H1 (cell line): Measurements from ENCODE around the gene HSPA2. TPM values are rescaled to one million over a fixed set of nuclear protein-coding genes. Genes with fewer than 3 reads are reported as not detected.

ENCODE experiments used
- CTCF ChIA-PET: fragments of 300-600 bp; sonication (Branson Sonifier 250); formaldehyde crosslinking; loops from one replicate; lab custom pipeline; 2021; ENCODE audit not compliant: partially characterized antibody; lab: Charles Lee
- POLR2A ChIA-PET: fragments of 300-600 bp; sonication (Branson Sonifier 250); formaldehyde crosslinking; loops from one replicate; lab custom pipeline; 2021; ENCODE audit warnings: inconsistent platforms; ENCODE audit not compliant: partially characterized antibody; lab: Charles Lee
- DNase-seq, 2 experiments: peaks; one replicate each; pipeline versions ENCODE4 v3.0.0 to v3.0.0-alpha.2; 2010 to 2022; ENCODE audit warnings: low spot score in 2 of 2, low read depth in 1 of 2, mixed read lengths in 1 of 2
- FAIRE-seq: peaks from 2 replicates; lab custom pipeline; 2011; peaks lifted over from hg19 to GRCh38; lab: Jason Lieb, UNC
- H2AFZ ChIP-seq: 2 replicates; pipeline ENCODE4 v1.8.1; 2012; ENCODE audit warnings: low read length, inconsistent platforms
- H2AK5ac ChIP-seq: 2 replicates; pipeline ENCODE4 v1.6.1; 2013; ENCODE audit warnings: low read depth, low read length
- H2BK120ac ChIP-seq: replicated peaks from 2 replicates; pipeline ENCODE3; 2013; ENCODE audit warnings: low read depth, low read length, inconsistent platforms
- H2BK12ac ChIP-seq: 2 replicates; pipeline ENCODE4 v1.6.1; 2013; ENCODE audit warnings: low read depth, low read length
- H2BK15ac ChIP-seq: 2 replicates; pipeline ENCODE4 v1.6.1; 2013; ENCODE audit warnings: low read length
- H2BK20ac ChIP-seq: 2 replicates; pipeline ENCODE4 v1.6.1; 2013; ENCODE audit warnings: low read length
- H2BK5ac ChIP-seq: 2 replicates; pipeline ENCODE4 v1.6.1; 2013; ENCODE audit warnings: low read depth, low read length
- H3K14ac ChIP-seq: 2 replicates; pipeline ENCODE4 v1.6.1; 2013; ENCODE audit warnings: inconsistent platforms; ENCODE audit not compliant: insufficient read length
- H3K18ac ChIP-seq: 2 replicates; pipeline ENCODE4 v1.6.1; 2013; ENCODE audit warnings: low read length; ENCODE audit errors: extremely low read depth
- H3K23ac ChIP-seq: 2 replicates; pipeline ENCODE4 v1.6.1; 2013; ENCODE audit warnings: inconsistent platforms; ENCODE audit not compliant: insufficient read length
- H3K23me2 ChIP-seq: 2 replicates; pipeline ENCODE4 v1.6.1; 2013; ENCODE audit warnings: low read depth, low read length
- H3K27ac ChIP-seq: 2 replicates; pipeline ENCODE4 v1.6.1; 2011; ENCODE audit warnings: low read depth, low read length, inconsistent platforms
- H3K27me3 ChIP-seq, 4 experiments: replicated peaks in 1 of 4; 1 replicate in 1 of 4; 2 replicates in 3 of 4; pipeline versions ENCODE4 v1.6.1 to v1.8.1; 2011 to 2013; ENCODE audit warnings: low read length in 3 of 4, mild to moderate bottlenecking in 3 of 4, inconsistent platforms in 2 of 4, mixed read lengths in 2 of 4, moderate library complexity in 1 of 4; ENCODE audit not compliant: control insufficient read depth in 3 of 4, insufficient read depth in 3 of 4; ENCODE audit errors: extremely low read depth in 1 of 4
- H3K36me3 ChIP-seq, 4 experiments: 2 replicates each; pipeline versions ENCODE4 v1.6.1 to v1.8.1; 2011 to 2013; ENCODE audit warnings: mild to moderate bottlenecking in 4 of 4, low read length in 3 of 4, moderate library complexity in 2 of 4, control low read depth in 1 of 4, inconsistent platforms in 1 of 4; ENCODE audit not compliant: insufficient read depth in 4 of 4, control insufficient read depth in 2 of 4
- H3K4ac ChIP-seq: replicated peaks from 2 replicates; pipeline ENCODE3; 2013; ENCODE audit warnings: low read length, low read depth, mixed read lengths, inconsistent platforms; ENCODE audit not compliant: insufficient read length
- H3K4me1 ChIP-seq, 4 experiments: replicated peaks in 1 of 4; 1 replicate in 1 of 4; 2 replicates in 3 of 4; pipeline versions ENCODE4 v1.6.1 to v1.8.1; 2011 to 2013; ENCODE audit warnings: low read length in 3 of 4, inconsistent platforms in 2 of 4, mixed read lengths in 1 of 4; ENCODE audit not compliant: insufficient read depth in 4 of 4, control insufficient read depth in 3 of 4
- H3K4me2 ChIP-seq, 2 experiments: 2 replicates each; pipeline versions ENCODE4 v1.6.1 to v1.8.1; 2011 to 2013; ENCODE audit warnings: low read depth in 2 of 2, low read length in 2 of 2, control low read depth in 1 of 2, inconsistent platforms in 1 of 2, mild to moderate bottlenecking in 1 of 2; ENCODE audit not compliant: insufficient read depth in 1 of 2
- H3K4me3 ChIP-seq, 4 experiments: fragments of 200-600, 300-600 bp in 1 of 4; sonication (generic), shearing (Covaris generic), sonication (Bioruptor Twin) in 1 of 4; 2 replicates each; pipeline versions ENCODE4 v1.5.1 to v1.8.1; 2011 to 2016; ENCODE audit warnings: low read length in 4 of 4, low read depth in 3 of 4, control low read depth in 2 of 4, inconsistent platforms in 2 of 4, mild to moderate bottlenecking in 2 of 4, mixed read lengths in 1 of 4, moderate library complexity in 1 of 4; ENCODE audit not compliant: insufficient read depth in 2 of 4; ENCODE audit errors: extremely low read depth in 1 of 4
- H3K56ac ChIP-seq: replicated peaks from 2 replicates; pipeline ENCODE3; 2013; ENCODE audit warnings: low read depth, mild to moderate bottlenecking, mixed read lengths, low read length, inconsistent platforms; ENCODE audit not compliant: insufficient read length
- H3K79me1 ChIP-seq: 2 replicates; pipeline ENCODE4 v1.6.1; 2013; ENCODE audit warnings: low read depth, low read length, control low read depth
- H3K79me2 ChIP-seq, 2 experiments: 2 replicates each; pipeline versions ENCODE4 v1.6.1 to v1.8.1; 2012 to 2013; ENCODE audit warnings: low read length in 2 of 2, mild to moderate bottlenecking in 2 of 2, inconsistent platforms in 1 of 2; ENCODE audit not compliant: insufficient read depth in 2 of 2, control insufficient read depth in 1 of 2
- H3K9ac ChIP-seq, 4 experiments: replicated peaks in 1 of 4; 1 replicate in 1 of 4; 2 replicates in 3 of 4; pipeline versions ENCODE4 v1.6.1 to v1.8.1; 2011 to 2013; ENCODE audit warnings: low read depth in 3 of 4, low read length in 3 of 4, control low read depth in 2 of 4, mild to moderate bottlenecking in 2 of 4, moderate library complexity in 2 of 4, inconsistent platforms in 1 of 4; ENCODE audit errors: extremely low read depth in 1 of 4
- H3K9me3 ChIP-seq, 2 experiments: 2 replicates each; pipeline versions ENCODE4 v1.6.1 to v1.8.1; 2012 to 2013; ENCODE audit warnings: mild to moderate bottlenecking in 2 of 2, moderate library complexity in 2 of 2, control low read depth in 1 of 2, inconsistent platforms in 1 of 2, low read depth in 1 of 2, low read length in 1 of 2, mixed read lengths in 1 of 2; ENCODE audit not compliant: insufficient read depth in 2 of 2
- H4K20me1 ChIP-seq, 2 experiments: replicated peaks in 1 of 2; 2 replicates each; pipeline versions ENCODE3 to v1.8.1; 2011 to 2013; ENCODE audit warnings: inconsistent platforms in 2 of 2, low read length in 2 of 2, mild to moderate bottlenecking in 1 of 2; ENCODE audit not compliant: insufficient read depth in 2 of 2, control insufficient read depth in 1 of 2
- H4K5ac ChIP-seq: 2 replicates; pipeline ENCODE4 v1.6.1; 2013; ENCODE audit warnings: low read length, low read depth, mixed read lengths, inconsistent platforms; ENCODE audit not compliant: insufficient read length
- H4K8ac ChIP-seq: 2 replicates; pipeline ENCODE4 v1.8.0; 2013; ENCODE audit warnings: mild to moderate bottlenecking, moderate library complexity, low read length, inconsistent platforms; ENCODE audit not compliant: insufficient read depth; ENCODE audit errors: extremely low read depth
- H4K91ac ChIP-seq: replicated peaks from 2 replicates; pipeline ENCODE3; 2013; ENCODE audit warnings: low read length, mixed read lengths, inconsistent platforms; ENCODE audit not compliant: insufficient read length
- BCL11A ChIP-seq, 2 experiments: IDR thresholded peaks; one replicate each; pipeline ENCODE4 v1.6.1; 2011; ENCODE audit warnings: low read depth in 2 of 2, low read length in 2 of 2, mild to moderate bottlenecking in 2 of 2
- BRCA1 ChIP-seq: IDR thresholded peaks from 2 replicates; pipeline ENCODE4 v1.6.1; 2012; ENCODE audit warnings: low read depth, low read length, improper control_type of control experiment
- CHD2 ChIP-seq: IDR thresholded peaks from 2 replicates; pipeline ENCODE4 v1.6.1; 2012; ENCODE audit warnings: low read length, improper control_type of control experiment
- CREB1 ChIP-seq: IDR thresholded peaks from 2 replicates; pipeline ENCODE4 v1.6.1; 2012; ENCODE audit warnings: inconsistent platforms
- EGR1 ChIP-seq: IDR thresholded peaks from 2 replicates; pipeline ENCODE4 v1.6.1; 2011; ENCODE audit warnings: low read depth, low read length, borderline replicate concordance
- FOSL1 ChIP-seq: IDR thresholded peaks from 2 replicates; pipeline ENCODE4 v1.6.1; 2011; ENCODE audit warnings: mild to moderate bottlenecking, low read depth, low read length, moderate library complexity; ENCODE audit not compliant: insufficient read depth
- JUN ChIP-seq: IDR thresholded peaks from 2 replicates; pipeline ENCODE4 v1.6.1; 2011; ENCODE audit warnings: low read depth, mild to moderate bottlenecking, improper control_type of control experiment, low read length
- POLR2A ChIP-seq, 2 experiments: IDR thresholded peaks; 1 replicate in 1 of 2; 2 replicates in 1 of 2; pipeline ENCODE4 v1.6.1; 2011; ENCODE audit warnings: low read depth in 2 of 2, low read length in 2 of 2, mild to moderate bottlenecking in 2 of 2; ENCODE audit errors: control extremely low read depth in 1 of 2
- POLR2AphosphoS5 ChIP-seq: IDR thresholded peaks from 2 replicates; pipeline ENCODE4 v1.6.1; 2011; ENCODE audit warnings: low read depth, low read length
- RBBP5 ChIP-seq: IDR thresholded peaks from 2 replicates; pipeline ENCODE4 v1.7.1; 2012; ENCODE audit warnings: low read depth, mild to moderate bottlenecking, inconsistent platforms, low read length, moderate library complexity, borderline replicate concordance
- RXRA ChIP-seq: IDR thresholded peaks from 2 replicates; pipeline ENCODE4 v1.6.1; 2011; ENCODE audit warnings: low read depth, mild to moderate bottlenecking, low read length, moderate library complexity; ENCODE audit not compliant: insufficient read depth
- SIRT6 ChIP-seq: IDR thresholded peaks from one replicate; pipeline ENCODE4 v1.7.1; 2012; ENCODE audit warnings: low read length, inconsistent platforms
- SP4 ChIP-seq: IDR thresholded peaks from 2 replicates; pipeline ENCODE4 v1.6.1; 2012; ENCODE audit warnings: low read length, inconsistent platforms
- SUZ12 ChIP-seq: fragments of 200-600 bp; sonication (generic); IDR thresholded peaks from 2 replicates; pipeline ENCODE4 v1.6.1; 2012; ENCODE audit warnings: mild to moderate bottlenecking, inconsistent platforms, low read length, moderate library complexity, mixed read lengths
- TAF1 ChIP-seq: IDR thresholded peaks from 2 replicates; pipeline ENCODE4 v1.6.1; 2011; ENCODE audit warnings: mild to moderate bottlenecking, low read depth, low read length
- TCF12 ChIP-seq: IDR thresholded peaks from 2 replicates; pipeline ENCODE4 v1.6.1; 2011; ENCODE audit warnings: low read depth, mild to moderate bottlenecking, low read length
- ZNF274 ChIP-seq: IDR thresholded peaks from 2 replicates; pipeline ENCODE4 v1.7.0; 2012; ENCODE audit warnings: low read length, borderline replicate concordance; ENCODE audit errors: extremely low read depth
- WGBS, 2 experiments: shearing (Covaris generic) in 1 of 2; methylation state at CpG; one replicate each; pipeline versions ENCODE4 v1.1.6 to v1.1.7; 2013 to 2015; ENCODE audit warnings: low lambda C conversion rate in 2 of 2, mixed read lengths in 2 of 2, inconsistent platforms in 1 of 2, low coverage in 1 of 2, missing lambda C conversion rate in 1 of 2; ENCODE audit not compliant: insufficient replicate concordance in 2 of 2, insufficient coverage in 1 of 2, insufficient read length in 1 of 2; ENCODE audit errors: extremely low coverage in 1 of 2, missing lambda C conversion rate in 1 of 2; 5-methylcytosine and 5-hydroxymethylcytosine counted together
- polyA plus RNA-seq, 7 experiments: library from polyadenylated mRNA; depleted of rRNA in 3 of 7; stranded (reverse) in 5 of 7; unstranded in 2 of 7; fragments of >200 nt in 5 of 7; fragments of 200-250 nt in 2 of 7; gene quantifications; 1 replicate in 5 of 7; 2 replicates in 1 of 7; 4 replicates in 1 of 7; pipeline versions ENCODE4 v1.2.1 to v1.2.3, GENCODE V29; 2011 to 2013; ENCODE audit warnings: missing spikeins in 2 of 7, mixed read lengths in 2 of 7
- total RNA-seq: library from RNA; stranded (reverse); fragmentation: NEBNext Ultra II Directional; extraction: Animal tissue kit (Norgen Biotek cat#: 25700); gene quantifications from 2 replicates; pipeline ENCODE4 v1.2.1, GENCODE V29; 2021

The HSPA2 gene
- total and polyA plus RNA-seq, 2 of the 8 experiments (the other 6 are each of a cell fraction or from before 2014, with no cell fraction given), result 30.5 to 82.9 TPM

DNA sequence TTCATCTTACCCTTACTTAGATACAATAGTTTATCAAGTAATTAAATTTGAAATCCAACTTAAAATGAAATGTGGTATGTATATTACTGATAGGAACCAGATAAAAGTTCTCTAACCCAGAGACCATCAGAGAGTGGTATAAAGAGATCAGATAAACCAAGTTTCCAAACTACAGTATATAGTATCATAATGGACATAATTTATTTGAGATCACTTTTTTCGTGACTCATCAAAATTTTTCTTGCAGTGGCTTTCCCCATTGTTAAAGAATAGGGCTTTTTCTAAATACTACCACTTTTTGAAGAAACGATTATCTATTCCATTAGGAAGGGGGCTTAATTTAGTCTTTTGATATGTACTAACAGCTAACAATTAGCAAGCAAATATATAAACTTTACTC is 15.2 kb upstream of the HSPA2 start:
- Histone ChIP-seq H3K18ac (no peak overlapping the region), H3K56ac (no peak overlapping the region), H4K5ac (no peak overlapping the region), H3K4me1 (no peaks in the 10 kb centered on the region), H3K4ac (no peak overlapping the region), H4K8ac (no peak overlapping the region), H3K23ac (no peak overlapping the region), H3K14ac (no peak overlapping the region), H4K20me1 (no peaks in the 10 kb centered on the region), H3K9ac (no peak overlapping the region), H3K4me3 (no peak overlapping the region), H3K27ac (no peak overlapping the region), H3K9me3 (no peaks in the 10 kb centered on the region), H3K4me2 (no peak overlapping the region), H3K36me3 (peaks cover 0 to 17% (median 7%) of the 10 kb centered on the region in 4 experiments; a peak in 5 of 8 replicates), H2BK5ac (no peak overlapping the region), H3K79me1 (no peaks in the 10 kb centered on the region; the same call in 1 of the 2 replicates), H2BK12ac (no peak overlapping the region), H2BK20ac (no peak overlapping the region), H3K27me3 (no peaks in the 10 kb centered on the region), H3K79me2 (peaks cover 0 to 4% of the 10 kb centered on the region in 2 experiments; a peak in 1 of 4 replicates), H2AFZ (no peak overlapping the region), H2BK120ac (no peak overlapping the region), H3K23me2 (no peaks in the 10 kb centered on the region), H2BK15ac (no peak overlapping the region), H2AK5ac (no peak overlapping the region), H4K91ac (no peak overlapping the region)
- ChIA-PET CTCF (interaction anchor here (0.6 to 1.4 kb wide), 3 partner anchors 16 to 274 kb away, joined by 3 to 4 read pairs (median 3); no protein-coding TSS in a partner anchor), POLR2A (interaction anchor here (0.6 to 1.8 kb wide), 2 partner anchors 9 to 158 kb away, joined by 3 to 4 read pairs; no protein-coding TSS in a partner anchor)
- 84% methylated on average over 2 of the region's 2 CpGs; no CpG with 5 or more reads in 1 of the 2 experiments for WGBS, 2 experiments
- DNase-seq (no peak), FAIRE-seq (no peak)
- TF ChIP-seq BCL11A (IDR thresholded peaks at IDR 0.05; ENCODE audit: low read depth in 2 of 2, low read length in 2 of 2) (no peak), BRCA1 (no peak), CREB1 (no peak), RXRA (no peak), EGR1 (no peak), RBBP5 (no peak), POLR2AphosphoS5 (no peak), CHD2 (no peak), SUZ12 (no peak), ZNF274 (no peak), TAF1 (no peak), JUN (no peak), FOSL1 (no peak), POLR2A (IDR thresholded peaks at IDR 0.05; ENCODE audit: control extremely low read depth in 1 of 2, low read depth in 2 of 2, low read length in 2 of 2) (no peak), SIRT6 (no peak), SP4 (no peak), TCF12 (no peak)
